ENCODE data around the gene ITPR3. TPM values are rescaled to one million over a fixed set of nuclear protein-coding genes. Genes with fewer than 3 reads are reported as not detected.

ITPR3 gene
- total RNA-seq, 2 donors from 2014 or later = 29.6 to 33.3 TPM

- no peak overlapping the region for H3K27ac ChIP-seq (ENCODE audit: low read depth, low read length)
- 85 to 93% methylated on average over 4 to 6 of the region's 6 CpGs for WGBS, 2 experiments (ENCODE audit: insufficient coverage in 1 of 2, insufficient read length in 1 of 2)
- H3K4me1 Mint-ChIP-seq = peaks cover 8% of the 10 kb centered on the region
Measured at GRCh38 chr6:33740204-33740608, 119.1 kb downstream of the ITPR3 start.

GRCh38 chr6:33740794-33741193, 119.7 kb downstream of the ITPR3 start:
- H3K9me3 Mint-ChIP-seq = no peaks in the 10 kb centered on the region
- H3K4me1 Mint-ChIP-seq = peaks cover 10% of the 10 kb centered on the region
- H3K27ac Mint-ChIP-seq = no peak overlapping the region
- TF ChIP-seq CTCF (conservative IDR thresholded peaks at IDR 0.05) = no peak
- Histone ChIP-seq H3K4me1 (ENCODE audit: control insufficient read depth, insufficient read depth, low read length) (peaks cover 9% of the 10 kb centered on the region), H3K9me3 (ENCODE audit: control insufficient read depth, low read length) (no peaks in the 10 kb centered on the region), H3K9ac (ENCODE audit: extremely low read depth, low read length, poor library complexity, severe bottlenecking) (no peak overlapping the region), H3K4me3 (ENCODE audit: low read length) (no peak overlapping the region), H3K27me3 (ENCODE audit: control insufficient read depth, insufficient read depth, low read length, poor library complexity, severe bottlenecking) (no peaks in the 10 kb centered on the region), H3K27ac (ENCODE audit: low read depth, low read length) (no peak overlapping the region), H3K36me3 (ENCODE audit: control insufficient read depth, insufficient read depth, low read length) (no peaks in the 10 kb centered on the region)
- no peak for DNase-seq
- H3K4me3 Mint-ChIP-seq = no peak overlapping the region
- H3K36me3 Mint-ChIP-seq (ENCODE audit: low read depth) = no peaks in the 10 kb centered on the region
- 86 to 88% methylated on average over 3 to 5 of the region's 5 CpGs for WGBS, 2 experiments (ENCODE audit: insufficient coverage in 1 of 2, insufficient read length in 1 of 2)
- H3K27me3 Mint-ChIP-seq (ENCODE audit: insufficient read depth) = no peaks in the 10 kb centered on the region

More at GRCh38 chr6:33740204-33740608, 119.1 kb downstream of the ITPR3 start:
- Histone ChIP-seq H3K4me3 (ENCODE audit: low read length) (no peak overlapping the region), H3K27me3 (ENCODE audit: control insufficient read depth, insufficient read depth, low read length, poor library complexity, severe bottlenecking) (no peaks in the 10 kb centered on the region), H3K36me3 (ENCODE audit: control insufficient read depth, insufficient read depth, low read length) (no peaks in the 10 kb centered on the region), H3K9ac (ENCODE audit: extremely low read depth, low read length, poor library complexity, severe bottlenecking) (no peak overlapping the region), H3K9me3 (ENCODE audit: control insufficient read depth, low read length) (no peaks in the 10 kb centered on the region), H3K4me1 (ENCODE audit: control insufficient read depth, insufficient read depth, low read length) (peaks cover 9% of the 10 kb centered on the region)
- Mint-ChIP-seq H3K9me3 (no peaks in the 10 kb centered on the region), H3K4me3 (no peak overlapping the region), H3K27ac (no peak overlapping the region), H3K27me3 (ENCODE audit: insufficient read depth) (no peaks in the 10 kb centered on the region), H3K36me3 (ENCODE audit: low read depth) (no peaks in the 10 kb centered on the region)
- DNase-seq = no peak
- TF ChIP-seq CTCF (conservative IDR thresholded peaks at IDR 0.05) = no peak

DNA sequence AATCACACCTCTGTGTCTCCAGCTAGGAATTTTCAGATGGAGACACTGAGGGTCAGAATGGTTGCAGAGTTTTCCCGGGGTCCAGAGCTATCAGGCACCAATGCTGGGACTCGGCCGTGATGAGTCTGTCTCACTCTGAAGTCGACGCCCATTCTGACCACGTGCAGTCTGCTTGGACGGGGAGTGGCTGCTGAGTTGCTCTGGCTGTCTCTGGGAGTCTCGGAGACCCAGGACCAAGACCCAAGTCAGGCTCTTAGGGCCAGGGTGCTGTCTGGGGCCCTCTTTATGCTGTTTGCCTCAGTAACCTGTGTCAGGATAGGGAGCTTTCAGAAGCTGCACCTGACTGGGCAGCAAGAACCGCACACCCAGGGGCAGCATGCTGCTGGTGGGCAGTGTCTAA, 121.0 kb downstream of the ITPR3 start:
- Histone ChIP-seq H3K36me3 (ENCODE audit: control insufficient read depth, insufficient read depth, low read length) (no peaks in the 10 kb centered on the region), H3K9me3 (ENCODE audit: control insufficient read depth, low read length) (no peaks in the 10 kb centered on the region), H3K4me3 (ENCODE audit: low read length) (no peak overlapping the region), H3K27ac (ENCODE audit: low read depth, low read length) (no peak overlapping the region), H3K9ac (ENCODE audit: extremely low read depth, low read length, poor library complexity, severe bottlenecking) (no peak overlapping the region), H3K4me1 (ENCODE audit: control insufficient read depth, insufficient read depth, low read length) (peaks cover 9% of the 10 kb centered on the region), H3K27me3 (ENCODE audit: control insufficient read depth, insufficient read depth, low read length, poor library complexity, severe bottlenecking) (no peaks in the 10 kb centered on the region)
- H3K27ac Mint-ChIP-seq = no peak overlapping the region
- no peaks in the 10 kb centered on the region for H3K9me3 Mint-ChIP-seq
- 92 to 96% methylated on average over 9 of the region's 9 CpGs for WGBS, 2 experiments (ENCODE audit: insufficient coverage in 1 of 2, insufficient read length in 1 of 2)
- no peak overlapping the region for H3K4me3 Mint-ChIP-seq
- no peak for DNase-seq
- peaks cover 14% of the 10 kb centered on the region for H3K4me1 Mint-ChIP-seq
- H3K36me3 Mint-ChIP-seq (ENCODE audit: low read depth) = no peaks in the 10 kb centered on the region
- H3K27me3 Mint-ChIP-seq (ENCODE audit: insufficient read depth) = no peaks in the 10 kb centered on the region
- TF ChIP-seq CTCF (conservative IDR thresholded peaks at IDR 0.05) = no peak

All from endodermal cell (in vitro differentiated cells).